Measurements from ENCODE around the gene LNX2.

DNA sequence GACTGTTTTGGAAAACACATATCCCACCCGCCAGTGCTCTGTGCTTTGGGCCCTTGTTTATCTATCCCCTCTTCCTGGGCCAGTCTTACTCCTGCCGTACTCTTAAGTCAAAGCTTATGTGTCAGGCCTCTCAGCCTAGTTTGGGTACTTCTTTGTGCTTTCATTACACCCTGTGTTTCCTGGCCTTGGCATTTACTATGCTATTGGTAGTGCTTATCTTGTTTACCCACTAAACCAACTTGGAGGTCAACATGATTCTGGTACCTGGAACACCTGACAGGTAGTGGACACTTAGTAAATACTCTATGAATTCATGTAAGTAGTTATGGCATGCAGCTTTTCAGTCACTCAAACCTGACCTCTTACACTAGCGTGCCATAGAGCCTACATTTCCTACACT lies 3.7 kb upstream of the LNX2 start:
- no peak for TF ChIP-seq YY1 (IDR thresholded peaks at IDR 0.05; ENCODE audit: insufficient read depth, insufficient read length)
- TF ChIP-seq ZNF274 (IDR thresholded peaks at IDR 0.05; ENCODE audit: low read depth, low read length): no peak
- no peak for TF ChIP-seq SUZ12 (IDR thresholded peaks at IDR 0.05; ENCODE audit: extremely low read depth, insufficient read depth, insufficient read length)
